HepG2 (cell line): ENCODE results near the gene GPATCH2. TPM values are rescaled to one million over a fixed set of nuclear protein-coding genes. Genes with fewer than 3 reads are reported as not detected.
A peak's percentile ranks its signal among the peaks of the same experiment; 100 is the strongest.

ENCODE experiments used
- ATAC-seq: fragments of 200-7000 bp; cut with Tn5 transposase; 3 replicates; pipeline ENCODE4 v1.9.1; 2020; ENCODE audit warnings: mild to moderate bottlenecking, moderate library complexity
- BruUV-seq: library from RNA; stranded (reverse); fragments of 400-500 nt; replicated peaks from 2 replicates; lab custom pipeline; 2021; lab: Mats Ljungman, UMichigan
- CTCF ChIA-PET: fragments of 300-600 bp; formaldehyde crosslinking; extraction: SDS; loops from one replicate; lab custom pipeline; 2021; ENCODE audit warnings: low total read pairs, inconsistent platforms, low intra/inter-chr PET ratio; lab: Yijun Ruan, JAX
- POLR2A ChIA-PET: fragments of 350-600 bp; sonication (Branson Sonifier 250); formaldehyde crosslinking; loops from one replicate; lab custom pipeline; 2020; ENCODE audit warnings: antibody characterized with exemption, inconsistent platforms; lab: Yijun Ruan, JAX
- DNase-seq: peaks from one replicate; pipeline ENCODE4 v3.0.0-alpha.2; 2015; ENCODE audit warnings: low spot score
- FAIRE-seq: peaks from 3 replicates; lab custom pipeline; 2011; peaks lifted over from hg19 to GRCh38; lab: Jason Lieb, UNC
- H2AFZ ChIP-seq: one replicate; pipeline ENCODE4 v1.6.1; 2011; ENCODE audit warnings: low read length, inconsistent platforms
- H3K27ac ChIP-seq: fragments of 300-600 bp; 3 replicates; pipeline ENCODE4 v1.8.0; 2011; ENCODE audit warnings: mixed run types, mild to moderate bottlenecking, mixed read lengths, low read length, inconsistent platforms; ENCODE audit not compliant: insufficient read depth; ENCODE audit errors: extremely low read length
- H3K27me3 ChIP-seq, 2 experiments: fragments of 200-600 bp in 1 of 2; 2 replicates in 1 of 2; 3 replicates in 1 of 2; pipeline versions ENCODE4 v1.6.0 to v1.8.0; 2011; ENCODE audit warnings: low read length in 2 of 2, mild to moderate bottlenecking in 2 of 2, moderate library complexity in 2 of 2, inconsistent platforms in 1 of 2; ENCODE audit not compliant: insufficient read depth in 2 of 2, control insufficient read depth in 1 of 2
- H3K36me3 ChIP-seq, 2 experiments: fragments of 200-600 bp in 1 of 2; replicated peaks in 1 of 2; 2 replicates in 1 of 2; 3 replicates in 1 of 2; pipeline versions ENCODE4 v1.5.1 to v1.8.0; 2011; ENCODE audit warnings: low read length in 2 of 2, inconsistent platforms in 1 of 2; ENCODE audit not compliant: insufficient read depth in 2 of 2, control insufficient read depth in 1 of 2
- H3K4me1 ChIP-seq: 2 replicates; pipeline ENCODE4 v1.5.1; 2012; ENCODE audit warnings: low read length, inconsistent platforms; ENCODE audit not compliant: insufficient read depth
- H3K4me2 ChIP-seq: 2 replicates; pipeline ENCODE4 v1.6.0; 2011; ENCODE audit warnings: low read depth, low read length, inconsistent platforms
- H3K4me3 ChIP-seq, 3 experiments: fragments of 200-600 bp in 1 of 3; sonication (generic), shearing (Covaris generic) in 1 of 3; replicated peaks in 1 of 3; 2 replicates each; pipeline ENCODE4 v1.5.1; 2011 to 2016; ENCODE audit warnings: low read length in 3 of 3, inconsistent platforms in 2 of 3, low read depth in 2 of 3, mild to moderate bottlenecking in 2 of 3, control low read depth in 1 of 3, mixed read lengths in 1 of 3; ENCODE audit not compliant: insufficient read depth in 1 of 3
- H3K79me2 ChIP-seq: one replicate; pipeline ENCODE4 v1.6.1; 2011; ENCODE audit warnings: low read length, inconsistent platforms; ENCODE audit not compliant: insufficient read depth
- H3K9ac ChIP-seq: 2 replicates; pipeline ENCODE4 v1.6.0; 2011; ENCODE audit warnings: mild to moderate bottlenecking, low read depth, low read length, inconsistent platforms; ENCODE audit not compliant: insufficient read depth
- H3K9me3 ChIP-seq: 2 replicates; pipeline ENCODE4 v1.5.1; 2012; ENCODE audit warnings: mild to moderate bottlenecking, low read length
- H4K20me1 ChIP-seq: 2 replicates; pipeline ENCODE4 v1.6.0; 2011; ENCODE audit warnings: inconsistent platforms, mild to moderate bottlenecking, low read length, moderate library complexity; ENCODE audit not compliant: insufficient read depth
- EHMT2 ChIP-seq: fragments of 200-600 bp; sonication (generic); IDR thresholded peaks from 2 replicates; pipeline ENCODE4 v1.7.0; 2017; ENCODE audit warnings: antibody characterized with exemption, low read depth, low read length, borderline replicate concordance
- HNF4G ChIP-seq, 2 experiments: sonication (generic) in 1 of 2; formaldehyde crosslinking in 1 of 2; IDR thresholded peaks; 2 replicates each; pipeline versions ENCODE4 v1.4.0 to v1.6.1; 2011 to 2020; ENCODE audit warnings: borderline replicate concordance in 2 of 2, low read depth in 2 of 2, mild to moderate bottlenecking in 2 of 2, low read length in 1 of 2, missing genetic modification reagents in 1 of 2, moderate library complexity in 1 of 2
- PITX1 ChIP-seq: sonication (generic); formaldehyde crosslinking; IDR thresholded peaks from 2 replicates; pipeline ENCODE4 v1.5.1; 2020; ENCODE audit warnings: mild to moderate bottlenecking, missing genetic modification reagents
- PPARG ChIP-seq: conservative IDR thresholded peaks from 2 replicates; pipeline ENCODE4 v1.6.1; 2016; ENCODE audit warnings: missing biosample characterization, missing genetic modification reagents
- PTBP1 ChIP-seq: fragments of 200-400 bp; formaldehyde crosslinking; IDR thresholded peaks from 2 replicates; pipeline ENCODE4 v1.6.1; 2018; ENCODE audit warnings: low read length, low read depth; ENCODE audit not compliant: poor library complexity, severe bottlenecking
- RBM39 ChIP-seq: fragments of 200-400 bp; formaldehyde crosslinking; IDR thresholded peaks from one replicate; pipeline ENCODE4 v1.6.1; 2018; ENCODE audit warnings: antibody characterized with exemption, mild to moderate bottlenecking, low read depth, low read length; ENCODE audit not compliant: poor library complexity, severe bottlenecking
- ZNF24 ChIP-seq: fragments of 450-650 bp; IDR thresholded peaks from 2 replicates; pipeline ENCODE4 v1.6.1; 2017; ENCODE audit warnings: antibody characterized with exemption, mild to moderate bottlenecking
- ZNF430 ChIP-seq: sonication (generic); formaldehyde crosslinking; IDR thresholded peaks from 2 replicates; pipeline ENCODE4 v1.9.0; 2021; ENCODE audit warnings: mild to moderate bottlenecking, missing genetic modification reagents
- ZNF607 ChIP-seq: sonication (generic); formaldehyde crosslinking; IDR thresholded peaks from 2 replicates; pipeline ENCODE4 v1.5.1; 2020; ENCODE audit warnings: missing genetic modification reagents, mild to moderate bottlenecking, borderline replicate concordance
- ZNF747 ChIP-seq: sonication (generic); formaldehyde crosslinking; IDR thresholded peaks from 2 replicates; pipeline ENCODE4 v1.8.1; 2023; ENCODE audit warnings: missing genetic modification reagents, mild to moderate bottlenecking, borderline replicate concordance
- WGBS: methylation state at CpG from one replicate; pipeline ENCODE4 v1.1.6; 2017; ENCODE audit warnings: low lambda C conversion rate; 5-methylcytosine and 5-hydroxymethylcytosine counted together
- in situ Hi-C: cut with HindIII; loops from 2 replicates; pipeline ENCODE4 v1.10.0; 2017; ENCODE audit warnings: low pct_unique_long_range_greater_than_20kb; ENCODE audit not compliant: extremely low pct_ligation_motif_present
- intact Hi-C: fragments of 100-400 bp; cut with micrococcal nuclease; formaldehyde crosslinking; loops from one replicate; pipeline ENCODE4 v1.10.0; 2022; ENCODE audit not compliant: unreplicated experiment
- polyA plus RNA-seq, 8 experiments: library from polyadenylated mRNA; depleted of rRNA in 3 of 8; stranded (reverse) in 7 of 8; unstranded in 1 of 8; fragments of >200 nt; fragmentation: Illumina TruSeq in 4 of 8; extraction: Trizol in 4 of 8; gene quantifications; 2 replicates each; pipeline versions ENCODE4 v1.2.1 to v1.2.3, GENCODE V29; 2011 to 2016; ENCODE audit warnings: low read depth in 4 of 8, missing spikeins in 1 of 8, mixed read lengths in 1 of 8; ENCODE audit not compliant: insufficient read depth in 1 of 8
- total RNA-seq, 5 experiments: library from RNA; depleted of rRNA; stranded (reverse); fragments of >200 nt; fragmentation: Illumina TruSeq; extraction: Trizol; gene quantifications; 2 replicates each; pipeline ENCODE4 v1.2.3, GENCODE V29; 2016; ENCODE audit warnings: low read depth in 1 of 5
- TF ChIP-seq, protein P1 (sequence below): sonication (generic); formaldehyde crosslinking; IDR thresholded peaks from 2 replicates; pipeline ENCODE4 v1.5.0; 2020; ENCODE audit warnings: missing genetic modification reagents
- TF ChIP-seq, protein P2 (sequence below): sonication (generic); formaldehyde crosslinking; IDR thresholded peaks from 2 replicates; pipeline ENCODE4 v1.8.0; 2022; ENCODE audit warnings: missing genetic modification reagents, low read depth, mild to moderate bottlenecking, borderline replicate concordance
- TF ChIP-seq, protein P3 (sequence below): sonication (generic); formaldehyde crosslinking; IDR thresholded peaks from 2 replicates; pipeline ENCODE4 v1.5.0; 2020; ENCODE audit warnings: mild to moderate bottlenecking, missing genetic modification reagents
- TF ChIP-seq, protein P4 (sequence below): IDR thresholded peaks from 2 replicates; pipeline ENCODE4 v1.6.1; 2012; ENCODE audit warnings: inconsistent platforms

The GPATCH2 gene
- total and polyA plus RNA-seq, 2 of the 13 experiments (the other 11 are each of a cell fraction or from before 2014, with no cell fraction given): 3.5 to 15.7 TPM

DNA sequence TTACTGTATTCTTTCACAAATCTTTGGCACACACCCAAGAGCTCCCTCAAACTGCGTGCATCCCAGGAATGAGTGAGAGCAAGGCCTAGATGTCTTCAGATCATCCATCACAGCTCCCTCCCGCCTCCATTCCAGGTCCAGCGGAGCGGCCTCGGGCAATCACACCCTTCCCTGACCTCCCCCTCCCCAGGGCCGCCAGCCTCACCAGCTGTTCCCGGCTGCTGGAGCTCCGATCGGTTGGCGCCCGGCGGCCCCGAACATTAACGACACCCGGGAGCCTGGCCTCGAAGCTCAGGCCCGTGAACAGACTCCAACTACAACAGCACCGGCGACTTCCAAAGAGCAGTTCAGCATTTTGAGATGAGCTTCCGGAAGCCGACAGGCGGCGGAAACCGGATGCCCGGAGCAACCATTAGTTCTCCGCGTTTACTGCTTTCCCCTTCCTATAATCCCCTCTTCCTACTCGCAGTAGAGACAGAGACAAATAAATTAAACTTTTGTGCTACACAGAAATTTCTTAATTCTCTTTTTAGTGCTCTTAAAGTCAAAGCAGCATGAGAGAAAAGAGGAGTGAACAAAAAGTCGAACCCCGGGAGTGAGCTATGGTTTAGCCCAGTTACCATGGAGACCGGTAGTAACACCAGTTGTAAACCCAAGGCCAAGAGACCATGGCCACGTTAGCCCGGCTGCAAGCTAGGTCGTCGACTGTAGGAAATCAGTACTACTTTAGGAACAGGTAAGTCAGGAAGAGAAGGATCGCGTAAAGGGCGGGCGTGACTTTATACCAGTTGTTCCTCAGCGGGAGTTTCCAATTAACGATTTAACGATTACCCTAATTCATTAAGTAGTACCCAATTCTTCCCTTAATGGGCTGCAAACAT is at the start of gene GPATCH2, which contains the start of gene SPATA17 (continued):
- TF ChIP-seq PITX1 (CRISPR knock-in tag) (peak; percentile 58), ZNF24 (no peak), RBM39 (no peak)

DNA sequence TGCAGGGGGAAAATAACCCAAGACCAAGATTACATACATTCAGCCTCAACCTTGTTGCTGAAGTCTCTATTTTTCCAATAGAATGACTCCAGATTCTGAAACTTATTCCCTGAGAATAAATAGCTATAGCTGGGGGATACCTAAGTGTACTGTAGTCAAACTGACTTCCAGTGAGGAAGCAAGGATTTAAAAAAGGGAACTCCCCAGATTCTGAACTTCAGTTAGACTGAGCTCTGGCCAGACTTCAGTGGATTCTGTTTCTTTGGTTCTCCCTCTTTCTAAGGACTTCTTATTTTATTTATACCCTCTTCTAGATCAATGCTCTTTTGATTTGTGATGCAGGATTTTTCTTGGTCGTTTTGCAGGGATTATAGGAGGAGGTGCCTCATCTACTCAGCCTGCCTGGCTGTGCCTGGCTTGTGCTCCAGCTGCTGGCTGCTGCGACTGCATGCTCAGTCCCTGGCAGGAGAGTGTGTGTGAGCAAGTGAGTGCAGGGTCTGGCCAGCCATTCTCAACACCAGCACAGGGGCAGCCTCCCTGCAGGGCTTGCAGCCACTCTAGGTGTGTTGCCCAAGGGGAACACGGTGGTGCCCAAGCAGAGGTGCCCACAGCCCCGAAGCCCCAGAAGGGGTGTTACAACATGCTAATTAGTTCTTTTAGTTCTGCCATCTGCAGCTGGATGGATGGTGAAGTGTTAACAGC is 43.3 kb upstream of the GPATCH2 start:
- intact Hi-C loops: no loop called here
- DNase-seq: no peak
- POLR2A ChIA-PET: no interaction called here
- no peak overlapping the region for H3K27ac ChIP-seq
- H3K9ac ChIP-seq: no peak overlapping the region
- H4K20me1 ChIP-seq: no peaks in the 10 kb centered on the region
- no peaks in the 10 kb centered on the region for H3K9me3 ChIP-seq
- CTCF ChIA-PET: no interaction called here
- H3K4me1 ChIP-seq: no peaks in the 10 kb centered on the region
- H3K4me3 ChIP-seq: no peak overlapping the region
- ATAC-seq: no peak
- 30% methylated on average over 3 of the region's 4 CpGs for WGBS
- no peak for FAIRE-seq
- in situ Hi-C loops: no loop called here
- no peaks in the 10 kb centered on the region for H3K27me3 ChIP-seq
- BruUV-seq: no TSS peak
- H3K79me2 ChIP-seq: no peaks in the 10 kb centered on the region
- no peaks in the 10 kb centered on the region for H3K36me3 ChIP-seq
- H3K4me2 ChIP-seq: no peak overlapping the region
- no peak overlapping the region for H2AFZ ChIP-seq
- TF ChIP-seq, protein P1, sequence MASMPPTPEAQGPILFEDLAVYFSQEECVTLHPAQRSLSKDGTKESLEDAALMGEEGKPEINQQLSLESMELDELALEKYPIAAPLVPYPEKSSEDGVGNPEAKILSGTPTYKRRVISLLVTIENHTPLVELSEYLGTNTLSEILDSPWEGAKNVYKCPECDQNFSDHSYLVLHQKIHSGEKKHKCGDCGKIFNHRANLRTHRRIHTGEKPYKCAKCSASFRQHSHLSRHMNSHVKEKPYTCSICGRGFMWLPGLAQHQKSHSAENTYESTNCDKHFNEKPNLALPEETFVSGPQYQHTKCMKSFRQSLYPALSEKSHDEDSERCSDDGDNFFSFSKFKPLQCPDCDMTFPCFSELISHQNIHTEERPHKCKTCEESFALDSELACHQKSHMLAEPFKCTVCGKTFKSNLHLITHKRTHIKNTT: no peak
- TF ChIP-seq, protein P2, sequence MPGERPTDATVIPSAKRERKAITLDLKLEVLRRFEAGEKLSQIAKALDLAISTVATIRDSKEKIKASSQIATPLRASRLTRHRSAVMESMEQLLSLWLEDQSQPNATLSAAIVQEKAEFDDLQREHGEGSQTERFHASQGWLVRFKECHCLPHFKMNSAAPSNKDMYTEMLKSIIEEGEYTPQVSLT (CRISPR knock-in tag): no peak
- TF ChIP-seq, protein P3, sequence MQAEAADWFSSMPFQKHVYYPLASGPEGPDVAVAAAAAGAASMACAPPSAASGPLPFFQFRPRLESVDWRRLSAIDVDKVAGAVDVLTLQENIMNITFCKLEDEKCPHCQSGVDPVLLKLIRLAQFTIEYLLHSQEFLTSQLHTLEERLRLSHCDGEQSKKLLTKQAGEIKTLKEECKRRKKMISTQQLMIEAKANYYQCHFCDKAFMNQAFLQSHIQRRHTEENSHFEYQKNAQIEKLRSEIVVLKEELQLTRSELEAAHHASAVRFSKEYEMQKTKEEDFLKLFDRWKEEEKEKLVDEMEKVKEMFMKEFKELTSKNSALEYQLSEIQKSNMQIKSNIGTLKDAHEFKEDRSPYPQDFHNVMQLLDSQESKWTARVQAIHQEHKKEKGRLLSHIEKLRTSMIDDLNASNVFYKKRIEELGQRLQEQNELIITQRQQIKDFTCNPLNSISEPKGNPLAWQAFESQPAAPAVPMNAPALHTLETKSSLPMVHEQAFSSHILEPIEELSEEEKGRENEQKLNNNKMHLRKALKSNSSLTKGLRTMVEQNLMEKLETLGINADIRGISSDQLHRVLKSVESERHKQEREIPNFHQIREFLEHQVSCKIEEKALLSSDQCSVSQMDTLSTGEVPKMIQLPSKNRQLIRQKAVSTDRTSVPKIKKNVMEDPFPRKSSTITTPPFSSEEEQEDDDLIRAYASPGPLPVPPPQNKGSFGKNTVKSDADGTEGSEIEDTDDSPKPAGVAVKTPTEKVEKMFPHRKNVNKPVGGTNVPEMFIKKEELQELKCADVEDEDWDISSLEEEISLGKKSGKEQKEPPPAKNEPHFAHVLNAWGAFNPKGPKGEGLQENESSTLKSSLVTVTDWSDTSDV: no peak
- TF ChIP-seq RBM39: no peak
- no peak for TF ChIP-seq ZNF607 (CRISPR knock-in tag)
- TF ChIP-seq ZNF747 (CRISPR knock-in tag): no peak
- TF ChIP-seq, protein P4, sequence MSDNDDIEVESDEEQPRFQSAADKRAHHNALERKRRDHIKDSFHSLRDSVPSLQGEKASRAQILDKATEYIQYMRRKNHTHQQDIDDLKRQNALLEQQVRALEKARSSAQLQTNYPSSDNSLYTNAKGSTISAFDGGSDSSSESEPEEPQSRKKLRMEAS: no peak
- TF ChIP-seq PPARG: no peak
- no peak for TF ChIP-seq HNF4G (IDR thresholded peaks at IDR 0.05; ENCODE audit: borderline replicate concordance, low read depth, low read length)
- TF ChIP-seq HNF4G (CRISPR knock-in tag; IDR thresholded peaks at IDR 0.05; ENCODE audit: borderline replicate concordance, low read depth): no peak
- no peak for TF ChIP-seq EHMT2
- TF ChIP-seq PTBP1: no peak
- TF ChIP-seq ZNF430: no peak
